Astrocyte of the cerebellum (primary cell): ENCODE results near the gene CPTP.

ENCODE experiments used
- DNase-seq: peaks from one replicate; pipeline ENCODE4 v3.0.0-alpha.2; 2011; ENCODE audit warnings: low read depth
- H3K4me3 ChIP-seq: 2 replicates; pipeline ENCODE4 v1.5.1; 2011; ENCODE audit warnings: mild to moderate bottlenecking, low read depth, low read length, moderate library complexity
- CTCF ChIP-seq: IDR thresholded peaks from 2 replicates; pipeline ENCODE4 v1.5.1; 2012; ENCODE audit warnings: low read length, low read depth, moderate library complexity, mild to moderate bottlenecking; ENCODE audit errors: missing control alignments
- in situ Hi-C: cut with HindIII; loops from 2 replicates; pipeline ENCODE4 v1.10.0; 2017; ENCODE audit warnings: low sequenced_read_pairs

Gene CPTP

GRCh38 chr1:1345860-1346500 is 21.4 kb downstream of the CPTP start:
- no peak overlapping the region for H3K4me3 ChIP-seq
- no peak for DNase-seq
- in situ Hi-C loops, result no loop called here
- TF ChIP-seq CTCF, result no peak

- no peak for TF ChIP-seq CTCF
- H3K4me3 ChIP-seq, result no peak overlapping the region
- in situ Hi-C loops, result no loop called here
- no peak for DNase-seq
Observed at GRCh38 chr1:1346501-1346890, 21.9 kb downstream of the CPTP start.

- H3K4me3 ChIP-seq, result peak overlapping the region; percentile 66
- in situ Hi-C loops, result no loop called here
- TF ChIP-seq CTCF, result no peak
- DNase-seq, result no peak
Observed at GRCh38 chr1:1347026-1347595, 22.5 kb downstream of the CPTP start.

- in situ Hi-C loops, result no loop called here
- H3K4me3 ChIP-seq, result peak overlapping the region; percentile 66
- no peak for DNase-seq
- no peak for TF ChIP-seq CTCF
Observed at GRCh38 chr1:1347663-1348419, 23.2 kb downstream of the CPTP start.

GRCh38 chr1:1348420-1349255 is 24.0 kb downstream of the CPTP start:
- TF ChIP-seq CTCF, result no peak
- H3K4me3 ChIP-seq, result peak overlapping the region; percentile 66
- DNase-seq, result no peak
- in situ Hi-C loops, result no loop called here
